ENCODE data around the gene TASL. TPM values are rescaled to one million over a fixed set of nuclear protein-coding genes. Genes with fewer than 3 reads are reported as not detected.

Gene TASL
- total and polyA plus RNA-seq, 9 of the 15 experiments (the other 6 are each of a cell fraction or from before 2014, with no cell fraction given), result 0.07 to 0.09 TPM; not detected in 7

- no peak overlapping the region for H3K4me2 ChIP-seq (ENCODE audit: insufficient read depth, low read length)
- H3K27ac ChIP-seq (ENCODE audit: extremely low read depth, low read depth, low read length), result no peak overlapping the region
- 0 out of 5 replicates have a peak, but pooled peaks cover 0 to 3% of the 10 kb centered on the region in 2 experiments for H3K27me3 ChIP-seq (ENCODE audit: control insufficient read depth in 2 of 2, insufficient read depth in 2 of 2, low read length in 2 of 2)
- H3K4me3 ChIP-seq, result no peak overlapping the region
- ChIA-PET POLR2A (interaction anchor here (0.7 kb wide), 1 partner anchor 241 kb away, joined by 3 read pairs; no protein-coding TSS in a partner anchor), CTCF (ENCODE audit: low intra/inter-chr PET ratio) (no interaction called here)
- H2AFZ ChIP-seq (ENCODE audit: low read depth, low read length), result no peak overlapping the region
- no peak for ATAC-seq
- no peaks in the 10 kb centered on the region for H3K4me1 ChIP-seq (replicated peaks in 1 of 2; ENCODE audit: control insufficient read depth in 2 of 2, insufficient read depth in 2 of 2, low read length in 2 of 2)
- no peak for FAIRE-seq
- no peak for DNase-seq (ENCODE audit: extremely low read depth in 1 of 4, low spot score in 3 of 4)
- no TSS peak for BruUV-seq (replicated peaks)
- H3K36me3 ChIP-seq (ENCODE audit: control insufficient read depth, insufficient read depth, low read length), result no peaks in the 10 kb centered on the region
- WGBS (ENCODE audit: insufficient coverage, low coverage, missing lambda C conversion rate), result 0% methylated on average over 2 of the region's 2 CpGs
- no peaks in the 10 kb centered on the region for H3K9me1 ChIP-seq (ENCODE audit: control insufficient read depth, insufficient read depth, low read length)
- in situ Hi-C loops (cut with MboI) (no loop called here), intact Hi-C loops (cut with micrococcal nuclease) (no loop called here)
- no peak overlapping the region for H3K9ac ChIP-seq (ENCODE audit: insufficient read depth in 1 of 2, low read depth in 2 of 2, low read length in 2 of 2)
- no peaks in the 10 kb centered on the region for H3K9me3 ChIP-seq (replicated peaks; ENCODE audit: control insufficient read depth, insufficient read depth, low read depth, low read length)
- H3K79me2 ChIP-seq (ENCODE audit: control insufficient read depth, insufficient read depth, low read length), result no peaks in the 10 kb centered on the region
- H4K20me1 ChIP-seq (replicated peaks; ENCODE audit: control insufficient read depth, insufficient read depth, low read length), result no peaks in the 10 kb centered on the region
- TF ChIP-seq BCOR (IDR thresholded peaks at IDR 0.05), result no peak
- TF ChIP-seq, protein P1, sequence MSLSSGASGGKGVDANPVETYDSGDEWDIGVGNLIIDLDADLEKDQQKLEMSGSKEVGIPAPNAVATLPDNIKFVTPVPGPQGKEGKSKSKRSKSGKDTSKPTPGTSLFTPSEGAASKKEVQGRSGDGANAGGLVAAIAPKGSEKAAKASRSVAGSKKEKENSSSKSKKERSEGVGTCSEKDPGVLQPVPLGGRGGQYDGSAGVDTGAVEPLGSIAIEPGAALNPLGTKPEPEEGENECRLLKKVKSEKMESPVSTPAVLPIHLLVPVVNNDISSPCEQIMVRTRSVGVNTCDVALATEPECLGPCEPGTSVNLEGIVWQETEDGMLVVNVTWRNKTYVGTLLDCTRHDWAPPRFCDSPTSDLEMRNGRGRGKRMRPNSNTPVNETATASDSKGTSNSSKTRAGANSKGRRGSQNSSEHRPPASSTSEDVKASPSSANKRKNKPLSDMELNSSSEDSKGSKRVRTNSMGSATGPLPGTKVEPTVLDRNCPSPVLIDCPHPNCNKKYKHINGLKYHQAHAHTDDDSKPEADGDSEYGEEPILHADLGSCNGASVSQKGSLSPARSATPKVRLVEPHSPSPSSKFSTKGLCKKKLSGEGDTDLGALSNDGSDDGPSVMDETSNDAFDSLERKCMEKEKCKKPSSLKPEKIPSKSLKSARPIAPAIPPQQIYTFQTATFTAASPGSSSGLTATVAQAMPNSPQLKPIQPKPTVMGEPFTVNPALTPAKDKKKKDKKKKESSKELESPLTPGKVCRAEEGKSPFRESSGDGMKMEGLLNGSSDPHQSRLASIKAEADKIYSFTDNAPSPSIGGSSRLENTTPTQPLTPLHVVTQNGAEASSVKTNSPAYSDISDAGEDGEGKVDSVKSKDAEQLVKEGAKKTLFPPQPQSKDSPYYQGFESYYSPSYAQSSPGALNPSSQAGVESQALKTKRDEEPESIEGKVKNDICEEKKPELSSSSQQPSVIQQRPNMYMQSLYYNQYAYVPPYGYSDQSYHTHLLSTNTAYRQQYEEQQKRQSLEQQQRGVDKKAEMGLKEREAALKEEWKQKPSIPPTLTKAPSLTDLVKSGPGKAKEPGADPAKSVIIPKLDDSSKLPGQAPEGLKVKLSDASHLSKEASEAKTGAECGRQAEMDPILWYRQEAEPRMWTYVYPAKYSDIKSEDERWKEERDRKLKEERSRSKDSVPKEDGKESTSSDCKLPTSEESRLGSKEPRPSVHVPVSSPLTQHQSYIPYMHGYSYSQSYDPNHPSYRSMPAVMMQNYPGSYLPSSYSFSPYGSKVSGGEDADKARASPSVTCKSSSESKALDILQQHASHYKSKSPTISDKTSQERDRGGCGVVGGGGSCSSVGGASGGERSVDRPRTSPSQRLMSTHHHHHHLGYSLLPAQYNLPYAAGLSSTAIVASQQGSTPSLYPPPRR (CRISPR knock-in tag; IDR thresholded peaks at IDR 0.05; ENCODE audit: borderline replicate concordance), result no peak
- TF ChIP-seq ZNF239 (CRISPR knock-in tag; IDR thresholded peaks at IDR 0.05), result no peak
- TF ChIP-seq CBFB (CRISPR knock-in tag; IDR thresholded peaks at IDR 0.05), result no peak
- TF ChIP-seq, protein P2, sequence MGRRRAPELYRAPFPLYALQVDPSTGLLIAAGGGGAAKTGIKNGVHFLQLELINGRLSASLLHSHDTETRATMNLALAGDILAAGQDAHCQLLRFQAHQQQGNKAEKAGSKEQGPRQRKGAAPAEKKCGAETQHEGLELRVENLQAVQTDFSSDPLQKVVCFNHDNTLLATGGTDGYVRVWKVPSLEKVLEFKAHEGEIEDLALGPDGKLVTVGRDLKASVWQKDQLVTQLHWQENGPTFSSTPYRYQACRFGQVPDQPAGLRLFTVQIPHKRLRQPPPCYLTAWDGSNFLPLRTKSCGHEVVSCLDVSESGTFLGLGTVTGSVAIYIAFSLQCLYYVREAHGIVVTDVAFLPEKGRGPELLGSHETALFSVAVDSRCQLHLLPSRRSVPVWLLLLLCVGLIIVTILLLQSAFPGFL (CRISPR knock-in tag; IDR thresholded peaks at IDR 0.05), result no peak
- TF ChIP-seq HMGN3 (IDR thresholded peaks at IDR 0.05; ENCODE audit: borderline replicate concordance, extremely low read depth, insufficient read length, low read depth, low read length), result no peak
- no peak for TF ChIP-seq U2AF1 (optimal IDR thresholded peaks at IDR 0.05; ENCODE audit: low read depth, low read length)
- no peak for TF ChIP-seq ATF4 (CRISPR knock-in tag; IDR thresholded peaks at IDR 0.05)
- TF ChIP-seq XRCC3 (IDR thresholded peaks at IDR 0.05), result no peak
- TF ChIP-seq, protein P3, sequence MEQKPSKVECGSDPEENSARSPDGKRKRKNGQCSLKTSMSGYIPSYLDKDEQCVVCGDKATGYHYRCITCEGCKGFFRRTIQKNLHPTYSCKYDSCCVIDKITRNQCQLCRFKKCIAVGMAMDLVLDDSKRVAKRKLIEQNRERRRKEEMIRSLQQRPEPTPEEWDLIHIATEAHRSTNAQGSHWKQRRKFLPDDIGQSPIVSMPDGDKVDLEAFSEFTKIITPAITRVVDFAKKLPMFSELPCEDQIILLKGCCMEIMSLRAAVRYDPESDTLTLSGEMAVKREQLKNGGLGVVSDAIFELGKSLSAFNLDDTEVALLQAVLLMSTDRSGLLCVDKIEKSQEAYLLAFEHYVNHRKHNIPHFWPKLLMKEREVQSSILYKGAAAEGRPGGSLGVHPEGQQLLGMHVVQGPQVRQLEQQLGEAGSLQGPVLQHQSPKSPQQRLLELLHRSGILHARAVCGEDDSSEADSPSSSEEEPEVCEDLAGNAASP (IDR thresholded peaks at IDR 0.05), result no peak
- TF ChIP-seq, protein P4, sequence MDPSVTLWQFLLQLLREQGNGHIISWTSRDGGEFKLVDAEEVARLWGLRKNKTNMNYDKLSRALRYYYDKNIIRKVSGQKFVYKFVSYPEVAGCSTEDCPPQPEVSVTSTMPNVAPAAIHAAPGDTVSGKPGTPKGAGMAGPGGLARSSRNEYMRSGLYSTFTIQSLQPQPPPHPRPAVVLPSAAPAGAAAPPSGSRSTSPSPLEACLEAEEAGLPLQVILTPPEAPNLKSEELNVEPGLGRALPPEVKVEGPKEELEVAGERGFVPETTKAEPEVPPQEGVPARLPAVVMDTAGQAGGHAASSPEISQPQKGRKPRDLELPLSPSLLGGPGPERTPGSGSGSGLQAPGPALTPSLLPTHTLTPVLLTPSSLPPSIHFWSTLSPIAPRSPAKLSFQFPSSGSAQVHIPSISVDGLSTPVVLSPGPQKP (CRISPR knock-in tag; IDR thresholded peaks at IDR 0.05), result no peak
- no peak for TF ChIP-seq SRSF9 (IDR thresholded peaks at IDR 0.05; ENCODE audit: borderline replicate concordance, low read depth, low read length)
- TF ChIP-seq CREM (IDR thresholded peaks at IDR 0.05; ENCODE audit: low read depth), result no peak
- no peak for TF ChIP-seq PCBP1 (IDR thresholded peaks at IDR 0.05; ENCODE audit: low read depth, low read length, poor library complexity, severe bottlenecking)
Observed at GRCh38 chrX:30580641-30581040, 3.1 kb upstream of the TASL start.

Data from K562 (cell line).